ENCODE data around the gene TENT4A.

Gene TENT4A

DNA sequence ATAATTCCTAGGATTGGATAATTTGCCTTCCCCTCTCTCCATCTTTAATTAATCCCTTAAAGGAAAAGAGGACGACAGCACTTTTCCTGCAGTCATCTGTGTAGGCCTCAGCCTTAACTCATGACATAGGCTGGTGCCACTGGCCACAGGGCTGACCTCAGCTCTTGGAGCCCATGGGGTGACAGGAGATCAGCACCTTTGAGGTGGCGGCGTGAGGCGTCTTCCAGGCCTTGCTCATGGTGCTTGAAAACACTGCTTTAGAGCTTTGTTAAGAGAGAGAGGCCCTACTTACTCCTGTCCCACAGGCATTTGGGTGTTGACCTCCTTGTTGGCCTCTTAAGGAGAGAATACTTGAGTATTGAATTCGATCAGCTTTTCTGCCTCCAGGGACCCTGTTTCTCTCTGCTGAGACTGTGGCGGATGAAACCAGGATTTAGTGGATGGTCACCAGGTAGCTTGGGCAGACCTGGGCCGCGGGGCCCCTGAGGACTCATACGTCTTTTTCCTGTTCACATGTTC lies 23.4 kb downstream of the TENT4A start:
- Histone ChIP-seq H3K36me3 (ENCODE audit: control insufficient read depth in 2 of 2, insufficient read depth in 2 of 2, low read length in 2 of 2) (peaks cover 31% of the 10 kb centered on the region in 2 donors), H3K27me3 (ENCODE audit: control insufficient read depth in 2 of 2, insufficient read depth in 2 of 2, low read length in 2 of 2) (no peaks in the 10 kb centered on the region), H3K27ac (ENCODE audit: low read depth in 2 of 2, low read length in 2 of 2) (no peak overlapping the region), H3K9me3 (ENCODE audit: control insufficient read depth in 2 of 2, low read length in 2 of 2) (no peaks in the 10 kb centered on the region), H3K9ac (ENCODE audit: low read depth in 1 of 2, low read length in 2 of 2) (no peak overlapping the region), H3K4me3 (ENCODE audit: low read length in 2 of 2) (no peak overlapping the region), H3K4me1 (ENCODE audit: control insufficient read depth in 2 of 2, insufficient read depth in 2 of 2, low read length in 2 of 2) (peaks cover 4 to 11% of the 10 kb centered on the region in 2 donors)

DNA sequence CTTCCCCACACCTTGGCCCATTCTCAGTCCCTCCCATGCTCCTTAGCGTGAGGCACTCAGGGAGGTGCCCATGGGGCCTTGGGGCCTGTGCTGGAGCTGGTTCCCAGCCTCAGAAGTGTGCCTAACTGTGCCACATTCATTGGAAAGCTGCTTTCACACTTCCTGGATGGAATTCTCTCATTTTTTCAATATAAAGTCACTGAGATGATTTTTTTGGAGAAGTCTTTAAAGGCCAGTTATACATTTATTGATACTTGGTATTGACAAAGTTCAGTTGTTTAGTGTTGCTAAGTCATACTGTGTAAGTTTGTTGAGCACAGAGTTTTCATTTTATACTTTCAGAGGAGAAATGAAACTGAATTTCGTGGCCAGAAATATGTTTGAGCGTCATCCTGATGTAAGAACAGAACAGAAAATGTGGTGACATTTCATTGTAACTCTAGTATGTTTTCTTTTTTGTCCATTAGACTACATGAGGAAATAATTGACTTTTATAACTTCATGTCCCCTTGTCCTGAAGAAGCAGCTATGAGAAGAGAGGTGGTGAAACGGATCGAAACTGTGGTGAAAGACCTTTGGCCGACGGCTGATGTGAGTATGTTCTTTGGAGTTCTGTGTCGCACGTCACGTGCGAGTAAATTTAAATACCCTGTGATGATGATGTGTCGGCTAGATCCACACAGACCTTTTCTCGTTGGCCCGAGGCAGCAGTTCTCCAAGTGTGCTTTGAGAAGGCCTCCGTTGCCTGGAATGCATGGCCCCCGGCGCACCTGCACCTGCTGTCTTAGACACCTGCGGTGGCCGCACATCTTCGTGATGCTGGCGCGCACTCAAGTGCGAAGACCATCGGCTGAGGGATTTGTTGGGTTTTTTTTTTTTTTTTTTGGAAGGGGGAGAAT lies 24.1 kb downstream of the TENT4A start:
- Histone ChIP-seq H3K9ac (ENCODE audit: low read depth in 1 of 2, low read length in 2 of 2) (no peak overlapping the region), H3K36me3 (ENCODE audit: control insufficient read depth in 2 of 2, insufficient read depth in 2 of 2, low read length in 2 of 2) (peaks cover 31 to 35% of the 10 kb centered on the region in 2 donors), H3K9me3 (ENCODE audit: control insufficient read depth in 2 of 2, low read length in 2 of 2) (no peaks in the 10 kb centered on the region), H3K27ac (ENCODE audit: low read depth in 2 of 2, low read length in 2 of 2) (no peak overlapping the region), H3K4me3 (ENCODE audit: low read length in 2 of 2) (no peak overlapping the region), H3K4me1 (ENCODE audit: control insufficient read depth in 2 of 2, insufficient read depth in 2 of 2, low read length in 2 of 2) (peaks cover 0 to 5% of the 10 kb centered on the region in 2 donors), H3K27me3 (ENCODE audit: control insufficient read depth in 2 of 2, insufficient read depth in 2 of 2, low read length in 2 of 2) (no peaks in the 10 kb centered on the region)

DNA sequence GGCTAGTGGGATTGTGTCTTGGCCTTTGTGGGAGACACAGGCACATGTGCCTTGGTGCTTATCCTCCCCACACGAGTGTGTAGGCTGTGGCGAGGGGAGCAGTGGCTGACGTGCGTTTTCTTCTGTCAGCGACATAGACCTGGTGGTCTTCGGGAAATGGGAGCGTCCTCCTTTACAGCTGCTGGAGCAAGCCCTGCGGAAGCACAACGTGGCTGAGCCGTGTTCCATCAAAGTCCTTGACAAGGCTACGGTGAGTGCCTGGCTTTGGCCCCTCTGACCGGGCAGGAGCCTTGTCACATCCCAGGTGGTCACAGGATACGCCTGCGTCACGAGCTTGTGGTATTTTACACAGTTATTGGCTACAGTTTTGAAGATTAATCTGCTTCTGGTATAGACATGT lies 26.4 kb downstream of the TENT4A start:
- Histone ChIP-seq H3K9me3 (ENCODE audit: control insufficient read depth in 2 of 2, low read length in 2 of 2) (no peaks in the 10 kb centered on the region), H3K4me3 (ENCODE audit: low read length in 2 of 2) (no peak overlapping the region), H3K27ac (ENCODE audit: low read depth in 2 of 2, low read length in 2 of 2) (no peak overlapping the region), H3K4me1 (ENCODE audit: control insufficient read depth in 2 of 2, insufficient read depth in 2 of 2, low read length in 2 of 2) (no peaks in the 10 kb centered on the region), H3K9ac (ENCODE audit: low read depth in 1 of 2, low read length in 2 of 2) (no peak overlapping the region), H3K27me3 (ENCODE audit: control insufficient read depth in 2 of 2, insufficient read depth in 2 of 2, low read length in 2 of 2) (no peaks in the 10 kb centered on the region), H3K36me3 (ENCODE audit: control insufficient read depth in 2 of 2, insufficient read depth in 2 of 2, low read length in 2 of 2) (peaks cover 39 to 49% of the 10 kb centered on the region in 2 donors)

DNA sequence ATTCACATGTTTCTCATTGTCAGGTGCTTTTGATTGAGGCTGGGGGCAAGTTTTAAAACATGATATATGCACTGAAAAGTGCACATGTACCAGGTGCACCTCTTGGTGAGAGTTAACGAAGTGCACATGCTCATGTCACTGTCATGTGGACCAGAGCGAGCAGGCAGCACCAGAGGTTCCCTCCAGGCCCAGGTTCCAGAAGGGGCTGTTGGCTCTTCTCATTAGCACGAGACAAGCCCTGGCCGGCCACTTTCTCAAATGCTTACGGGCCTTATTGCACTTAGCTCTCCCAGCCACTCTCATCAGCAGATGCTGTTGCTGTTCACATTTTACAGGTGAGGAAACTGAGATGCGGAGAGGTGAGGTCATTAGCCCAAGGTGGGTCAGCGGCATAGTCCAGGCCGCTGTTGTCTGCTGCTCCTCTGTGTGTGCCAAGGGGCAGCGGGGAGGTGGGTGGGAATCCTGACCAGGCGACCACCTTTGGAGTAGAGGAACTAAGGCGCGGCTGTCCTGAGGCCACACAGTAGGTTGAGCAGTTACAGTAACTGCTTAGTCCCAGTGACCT lies 27.4 kb downstream of the TENT4A start:
- H3K27me3 ChIP-seq (ENCODE audit: control insufficient read depth in 2 of 2, insufficient read depth in 2 of 2, low read length in 2 of 2), result no peaks in the 10 kb centered on the region
- no peak overlapping the region for H3K4me3 ChIP-seq (ENCODE audit: low read length in 2 of 2)
- no peak overlapping the region for H3K27ac ChIP-seq (ENCODE audit: low read depth in 2 of 2, low read length in 2 of 2)
- no peak overlapping the region for H3K9ac ChIP-seq (ENCODE audit: low read depth in 1 of 2, low read length in 2 of 2)
- H3K4me1 ChIP-seq (ENCODE audit: control insufficient read depth in 2 of 2, insufficient read depth in 2 of 2, low read length in 2 of 2), result peaks cover 0 to 3% of the 10 kb centered on the region in 2 donors
- no peaks in the 10 kb centered on the region for H3K9me3 ChIP-seq (ENCODE audit: control insufficient read depth in 2 of 2, low read length in 2 of 2)
- H3K36me3 ChIP-seq (ENCODE audit: control insufficient read depth in 2 of 2, insufficient read depth in 2 of 2, low read length in 2 of 2), result peaks cover 42 to 49% of the 10 kb centered on the region in 2 donors

DNA sequence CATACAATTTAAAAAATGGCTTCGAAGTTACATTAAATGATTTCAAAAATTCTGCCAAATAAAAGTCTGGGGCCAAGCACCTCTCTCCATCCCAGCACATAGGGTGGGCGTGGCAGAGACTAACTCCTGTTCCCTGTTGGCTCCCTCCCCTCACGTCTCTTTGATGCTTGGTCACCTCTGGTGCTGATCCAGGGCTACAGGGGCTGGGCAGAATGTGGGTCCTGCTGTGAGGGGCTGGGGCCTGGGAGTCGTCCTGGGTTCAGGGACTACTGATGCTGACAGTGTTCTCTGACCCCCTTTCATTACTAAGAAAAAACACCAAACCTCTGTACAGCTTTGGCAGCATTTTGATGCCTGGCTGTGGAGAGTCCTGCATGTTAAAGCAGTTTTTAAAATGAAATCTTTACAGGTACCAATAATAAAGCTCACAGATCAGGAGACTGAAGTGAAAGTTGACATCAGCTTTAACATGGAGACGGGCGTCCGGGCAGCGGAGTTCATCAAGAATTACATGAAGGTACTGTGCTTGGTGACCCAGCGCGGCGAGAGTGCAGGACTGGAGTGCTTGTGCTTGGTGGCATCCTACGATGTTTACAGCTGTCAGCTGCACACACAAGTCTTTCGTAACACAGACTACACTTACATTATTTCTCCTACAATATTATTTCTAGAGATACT lies 29.0 kb downstream of the TENT4A start:
- H3K36me3 ChIP-seq (ENCODE audit: control insufficient read depth in 2 of 2, insufficient read depth in 2 of 2, low read length in 2 of 2), result peaks cover 45 to 53% of the 10 kb centered on the region in 2 donors
- H3K4me1 ChIP-seq (ENCODE audit: control insufficient read depth in 2 of 2, insufficient read depth in 2 of 2, low read length in 2 of 2), result peaks cover 0 to 3% of the 10 kb centered on the region in 2 donors
- no peak overlapping the region for H3K4me3 ChIP-seq (ENCODE audit: low read length in 2 of 2)

DNA sequence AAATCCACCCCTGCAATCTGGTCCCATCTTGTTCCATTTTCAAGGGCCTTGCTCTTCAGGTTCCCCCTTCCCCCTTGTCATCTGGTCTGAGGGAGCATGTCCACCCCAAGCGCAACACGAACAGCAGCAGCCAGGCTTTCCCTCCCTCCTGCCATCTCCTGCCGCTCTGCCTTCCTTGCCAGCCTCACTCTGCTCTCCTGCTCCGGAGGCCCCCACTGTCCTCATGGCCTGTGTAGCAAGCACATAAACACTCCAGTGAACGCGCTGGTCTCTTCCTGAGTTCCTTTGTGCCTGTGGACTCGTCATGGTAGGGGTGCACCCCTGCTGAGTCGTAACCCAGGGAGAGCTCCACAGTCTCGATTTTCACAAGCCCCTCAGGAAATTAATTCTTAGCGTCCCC lies 29.9 kb downstream of the TENT4A start:
- Histone ChIP-seq H3K27ac (ENCODE audit: low read depth in 2 of 2, low read length in 2 of 2) (no peak overlapping the region), H3K27me3 (ENCODE audit: control insufficient read depth in 2 of 2, insufficient read depth in 2 of 2, low read length in 2 of 2) (no peaks in the 10 kb centered on the region), H3K4me1 (ENCODE audit: control insufficient read depth in 2 of 2, insufficient read depth in 2 of 2, low read length in 2 of 2) (peaks cover 0 to 3% of the 10 kb centered on the region in 2 donors), H3K9ac (ENCODE audit: low read depth in 1 of 2, low read length in 2 of 2) (no peak overlapping the region), H3K4me3 (ENCODE audit: low read length in 2 of 2) (no peak overlapping the region), H3K36me3 (ENCODE audit: control insufficient read depth in 2 of 2, insufficient read depth in 2 of 2, low read length in 2 of 2) (peaks cover 41 to 52% of the 10 kb centered on the region in 2 donors), H3K9me3 (ENCODE audit: control insufficient read depth in 2 of 2, low read length in 2 of 2) (no peaks in the 10 kb centered on the region)

More for the DNA sequence above, 29.0 kb downstream of the TENT4A start:
- Histone ChIP-seq H3K27ac (ENCODE audit: low read depth in 2 of 2, low read length in 2 of 2) (no peak overlapping the region), H3K27me3 (ENCODE audit: control insufficient read depth in 2 of 2, insufficient read depth in 2 of 2, low read length in 2 of 2) (no peaks in the 10 kb centered on the region), H3K9me3 (ENCODE audit: control insufficient read depth in 2 of 2, low read length in 2 of 2) (no peaks in the 10 kb centered on the region), H3K9ac (ENCODE audit: low read depth in 1 of 2, low read length in 2 of 2) (no peak overlapping the region)

DNA sequence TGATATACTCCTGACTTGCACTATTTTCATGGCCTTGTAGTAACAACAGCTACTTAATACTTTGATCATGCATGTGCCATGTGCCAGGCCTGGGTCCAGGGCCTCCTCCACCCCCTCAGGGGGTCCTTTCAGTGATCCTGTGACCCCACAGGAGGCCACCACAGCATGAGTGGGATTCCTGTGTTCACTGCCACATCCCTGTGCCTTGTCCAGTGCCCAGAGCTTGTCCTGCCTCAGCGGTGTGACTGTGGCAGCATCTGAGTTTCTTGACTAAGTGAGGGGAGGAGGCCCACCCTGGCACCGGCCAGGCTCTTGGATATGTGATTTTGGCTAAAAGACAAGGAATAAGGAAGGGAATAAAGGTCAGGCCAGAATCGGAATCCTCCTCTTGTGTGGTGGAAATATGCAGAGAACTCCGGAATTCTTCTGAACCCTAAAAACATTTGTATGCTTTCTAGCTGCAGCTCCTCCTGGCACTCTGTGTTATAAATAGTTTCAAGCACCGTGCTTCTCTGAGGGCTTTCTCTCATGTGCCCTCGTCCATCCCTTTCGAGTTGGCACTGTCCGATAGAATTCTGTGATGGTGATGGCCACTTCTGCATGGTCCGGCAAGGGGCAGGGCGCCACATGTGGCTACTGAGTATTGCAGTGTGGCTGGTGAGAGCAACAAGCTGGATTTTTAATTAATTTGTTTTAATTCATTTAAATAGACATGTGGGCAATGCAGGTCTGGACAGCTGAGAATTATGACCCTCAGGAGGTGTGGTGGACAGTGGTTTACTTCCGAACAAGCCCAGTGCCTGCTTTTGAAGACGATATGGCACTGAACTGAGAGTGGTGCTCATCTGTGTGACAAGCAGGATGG lies 31.8 kb downstream of the TENT4A start:
- Histone ChIP-seq H3K9me3 (ENCODE audit: control insufficient read depth in 2 of 2, low read length in 2 of 2) (no peaks in the 10 kb centered on the region), H3K4me3 (ENCODE audit: low read length in 2 of 2) (no peak overlapping the region), H3K36me3 (ENCODE audit: control insufficient read depth in 2 of 2, insufficient read depth in 2 of 2, low read length in 2 of 2) (peaks cover 40 to 44% of the 10 kb centered on the region in 2 donors), H3K27ac (ENCODE audit: low read depth in 2 of 2, low read length in 2 of 2) (no peak overlapping the region), H3K4me1 (ENCODE audit: control insufficient read depth in 2 of 2, insufficient read depth in 2 of 2, low read length in 2 of 2) (peaks cover 0 to 3% of the 10 kb centered on the region in 2 donors), H3K9ac (ENCODE audit: low read depth in 1 of 2, low read length in 2 of 2) (no peak overlapping the region), H3K27me3 (ENCODE audit: control insufficient read depth in 2 of 2, insufficient read depth in 2 of 2, low read length in 2 of 2) (no peaks in the 10 kb centered on the region)

DNA sequence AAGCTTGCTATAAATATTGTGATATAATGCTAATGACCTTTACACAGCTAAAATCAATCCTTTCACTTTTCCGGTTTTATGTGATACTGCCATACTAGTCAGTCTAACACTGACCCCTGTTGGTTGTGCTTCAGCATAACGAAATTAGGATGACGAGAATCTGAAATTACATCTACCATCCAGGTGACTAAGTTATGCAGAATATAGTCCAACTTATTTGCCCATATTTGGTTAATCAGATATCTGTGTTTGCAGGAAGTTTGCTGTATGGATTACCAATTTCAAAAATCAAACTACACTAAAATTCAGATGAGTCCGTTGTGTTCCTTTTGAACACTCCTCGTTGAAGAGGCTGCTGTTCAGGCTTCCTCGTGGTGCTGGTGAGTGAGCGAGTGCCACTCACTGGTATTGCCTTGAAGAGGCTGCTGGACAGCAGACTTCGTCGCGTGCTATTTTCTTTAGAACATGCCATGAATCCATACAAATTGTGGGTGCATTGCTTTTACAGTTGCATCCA lies 32.5 kb downstream of the TENT4A start:
- no peak overlapping the region for H3K27ac ChIP-seq (ENCODE audit: low read depth in 2 of 2, low read length in 2 of 2)
- no peaks in the 10 kb centered on the region for H3K9me3 ChIP-seq (ENCODE audit: control insufficient read depth in 2 of 2, low read length in 2 of 2)
- H3K9ac ChIP-seq (ENCODE audit: low read depth in 1 of 2, low read length in 2 of 2), result no peak overlapping the region
- H3K4me3 ChIP-seq (ENCODE audit: low read length in 2 of 2), result no peak overlapping the region
- peaks cover 37 to 43% of the 10 kb centered on the region in 2 donors for H3K36me3 ChIP-seq (ENCODE audit: control insufficient read depth in 2 of 2, insufficient read depth in 2 of 2, low read length in 2 of 2)
- H3K4me1 ChIP-seq (ENCODE audit: control insufficient read depth in 2 of 2, insufficient read depth in 2 of 2, low read length in 2 of 2), result peaks cover 0 to 3% of the 10 kb centered on the region in 2 donors
- H3K27me3 ChIP-seq (ENCODE audit: control insufficient read depth in 2 of 2, insufficient read depth in 2 of 2, low read length in 2 of 2), result no peaks in the 10 kb centered on the region

DNA sequence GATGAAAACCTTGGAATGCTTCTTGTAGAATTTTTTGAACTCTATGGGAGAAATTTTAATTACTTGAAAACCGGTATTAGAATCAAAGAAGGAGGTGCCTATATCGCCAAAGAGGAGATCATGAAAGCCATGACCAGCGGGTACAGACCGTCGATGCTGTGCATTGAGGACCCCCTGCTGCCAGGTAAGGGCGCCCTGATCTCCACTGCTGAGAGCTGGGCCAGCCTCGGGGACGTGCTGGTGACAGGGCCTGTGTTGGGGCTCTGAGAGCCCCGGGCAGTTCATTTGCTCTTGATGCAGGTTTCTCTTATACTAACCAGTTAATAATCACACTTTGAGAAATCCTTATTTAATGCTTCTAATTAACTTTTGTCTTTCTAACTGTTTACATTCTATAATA lies 33.0 kb downstream of the TENT4A start:
- Histone ChIP-seq H3K27ac (ENCODE audit: low read depth in 2 of 2, low read length in 2 of 2) (no peak overlapping the region), H3K9ac (ENCODE audit: low read depth in 1 of 2, low read length in 2 of 2) (no peak overlapping the region), H3K9me3 (ENCODE audit: control insufficient read depth in 2 of 2, low read length in 2 of 2) (no peaks in the 10 kb centered on the region), H3K4me1 (ENCODE audit: control insufficient read depth in 2 of 2, insufficient read depth in 2 of 2, low read length in 2 of 2) (peaks cover 0 to 3% of the 10 kb centered on the region in 2 donors), H3K4me3 (ENCODE audit: low read length in 2 of 2) (no peak overlapping the region), H3K36me3 (ENCODE audit: control insufficient read depth in 2 of 2, insufficient read depth in 2 of 2, low read length in 2 of 2) (peaks cover 38 to 45% of the 10 kb centered on the region in 2 donors), H3K27me3 (ENCODE audit: control insufficient read depth in 2 of 2, insufficient read depth in 2 of 2, low read length in 2 of 2) (no peaks in the 10 kb centered on the region)

Data from mucosa of rectum (tissue), 2 donors.